Stimulated activated naive B cell treated with anti-CD40 and anti-IgM and Interleukin-4, amounts not matched to agents 10 μg/mL and 1 μg/mL and 100 μg/mL, for 72 hours (primary cell): ENCODE measurements around the gene AASS.
"Not testable (repeated sequence)": the region's sequence is repeated elsewhere in the genome, so short reads cannot be mapped to it uniquely, and the experiment has no call there.

Experiments
- ATAC-seq, 2 donors: fragments of 150-1000 bp; cut with Tn5 transposase; replicated peaks; 2 replicates each; pipeline ENCODE4 v1.10.0; 2021; ENCODE audit warnings: moderate library complexity in 1 of 2
- DNase-seq: peaks from one replicate; pipeline ENCODE4 v3.0.0; 2021
- H3K27ac Mint-ChIP-seq: one replicate; pipeline ENCODE4 v1.8.0; 2022; ENCODE audit warnings: mild to moderate bottlenecking, mixed read lengths
- H3K27me3 Mint-ChIP-seq, 2 donors: one replicate each; pipeline ENCODE4 v1.8.0; 2022; ENCODE audit warnings: mixed read lengths in 2 of 2
- H3K36me3 Mint-ChIP-seq, 2 donors: one replicate each; pipeline ENCODE4 v1.8.0; 2022; ENCODE audit warnings: mixed read lengths in 2 of 2, mild to moderate bottlenecking in 1 of 2
- H3K4me1 Mint-ChIP-seq, 2 donors: one replicate each; pipeline ENCODE4 v1.8.0; 2022; ENCODE audit warnings: mixed read lengths in 2 of 2, mild to moderate bottlenecking in 1 of 2
- H3K4me3 Mint-ChIP-seq, 2 donors: one replicate each; pipeline ENCODE4 v1.8.0; 2022; ENCODE audit warnings: mild to moderate bottlenecking in 2 of 2, mixed read lengths in 2 of 2, moderate library complexity in 1 of 2
- H3K9me3 Mint-ChIP-seq, 2 donors: one replicate each; pipeline ENCODE4 v1.8.0; 2022; ENCODE audit warnings: mixed read lengths in 2 of 2, mild to moderate bottlenecking in 1 of 2

Gene AASS

DNA sequence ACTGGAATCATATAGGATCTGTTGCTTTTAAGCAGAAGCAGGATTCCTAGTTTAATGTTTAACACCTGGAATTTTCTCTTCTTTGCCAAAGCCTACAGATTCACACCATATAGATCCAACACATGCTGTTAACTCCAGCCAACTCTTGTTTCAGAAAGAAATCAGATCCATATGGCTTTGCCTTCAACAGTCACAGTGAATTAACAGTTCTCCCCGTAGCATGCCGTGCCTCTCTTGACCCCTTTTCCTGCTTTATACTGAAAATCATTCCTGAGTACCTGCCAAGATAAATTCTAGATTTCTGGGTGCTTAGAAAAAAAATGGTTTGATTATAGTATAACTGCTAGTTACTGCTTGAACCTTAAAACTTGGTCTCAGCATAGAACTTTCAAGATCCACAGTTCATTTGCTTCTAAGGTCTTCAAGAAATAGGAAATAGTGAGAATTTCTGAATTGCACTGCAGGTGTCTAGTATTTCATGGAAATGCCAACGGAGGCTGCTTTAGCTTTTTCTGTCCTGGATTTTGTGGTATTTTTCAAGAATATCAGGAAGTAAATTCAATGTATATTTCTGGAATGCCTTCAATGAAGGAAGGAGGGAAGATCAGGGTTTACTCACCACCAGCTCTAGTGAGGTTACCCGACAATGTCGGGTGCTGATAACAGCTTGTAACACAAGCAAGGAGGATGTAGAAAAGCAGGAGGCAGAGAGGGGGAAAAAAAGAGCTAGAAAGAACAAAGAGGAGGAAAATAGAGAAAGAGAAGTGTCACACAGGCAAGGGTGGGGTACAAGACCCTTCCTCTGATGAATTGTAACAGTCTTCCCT lies 6.6 kb downstream of the AASS start:
- Mint-ChIP-seq H3K9me3 (no peaks in the 10 kb centered on the region), H3K27ac (peak overlapping the region; percentile 77), H3K4me3 (peak overlapping the region; percentile 53 to 70), H3K4me1 (peaks cover 12 to 20% of the 10 kb centered on the region in 2 donors), H3K27me3 (no peaks in the 10 kb centered on the region), H3K36me3 (peaks cover 0 to 4% of the 10 kb centered on the region in 2 donors)
- DNase-seq = no peak
- no peak for ATAC-seq

- peak overlapping the region in 1 of 2 donors; percentile 70 for H3K4me3 Mint-ChIP-seq
- peaks cover 0 to 4% of the 10 kb centered on the region in 2 donors for H3K36me3 Mint-ChIP-seq
- ATAC-seq (no peak), DNase-seq (no peak)
- no peaks in the 10 kb centered on the region for H3K9me3 Mint-ChIP-seq
- no peak overlapping the region for H3K27ac Mint-ChIP-seq
- peaks cover 12 to 20% of the 10 kb centered on the region in 2 donors for H3K4me1 Mint-ChIP-seq
- no peaks in the 10 kb centered on the region for H3K27me3 Mint-ChIP-seq
Observed at GRCh38 chr7:122136639-122137245, 7.3 kb downstream of the AASS start.

GRCh38 chr7:122136078-122136477 lies 8.0 kb downstream of the AASS start:
- Mint-ChIP-seq H3K4me3 (no peak overlapping the region), H3K4me1 (peaks cover 12 to 20% of the 10 kb centered on the region in 2 donors)
- DNase-seq = no peak

DNA sequence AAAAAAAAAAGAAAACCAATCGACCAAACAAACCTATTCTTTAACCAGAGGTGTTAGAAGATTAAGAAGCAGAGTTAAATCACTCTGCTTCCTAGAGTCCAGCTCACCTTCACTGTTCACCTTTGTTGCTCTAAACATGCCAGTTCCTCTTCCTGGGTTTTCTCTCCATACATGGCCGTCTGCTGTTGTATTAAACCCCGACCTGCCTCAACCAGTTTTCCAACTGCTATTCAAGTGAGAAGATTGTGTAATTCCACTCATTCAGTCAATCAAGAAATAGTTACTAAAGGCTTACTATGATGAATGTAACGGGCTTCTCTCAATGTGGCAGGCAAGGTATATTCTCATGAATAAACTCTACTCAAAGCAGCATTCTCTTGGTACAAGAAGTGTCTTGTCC lies 8.8 kb downstream of the AASS start:
- Mint-ChIP-seq H3K27me3 (no peaks in the 10 kb centered on the region), H3K27ac (no peak overlapping the region), H3K4me1 (peaks cover 12 to 20% of the 10 kb centered on the region in 2 donors), H3K4me3 (no peak overlapping the region), H3K36me3 (peaks cover 0 to 4% of the 10 kb centered on the region in 2 donors), H3K9me3 (no peaks in the 10 kb centered on the region)
- DNase-seq (no peak), ATAC-seq (no peak)

More at GRCh38 chr7:122136078-122136477, 8.0 kb downstream of the AASS start:
- H3K27me3 Mint-ChIP-seq = no peaks in the 10 kb centered on the region
- no peaks in the 10 kb centered on the region for H3K9me3 Mint-ChIP-seq
- no peak overlapping the region for H3K27ac Mint-ChIP-seq
- no peak for ATAC-seq
- H3K36me3 Mint-ChIP-seq = peaks cover 0 to 4% of the 10 kb centered on the region in 2 donors

GRCh38 chr7:122134793-122135192 lies 9.3 kb downstream of the AASS start:
- H3K4me3 Mint-ChIP-seq, H3K36me3 Mint-ChIP-seq, ATAC-seq: not testable (repeated sequence)

GRCh38 chr7:122133477-122133876 lies 10.6 kb downstream of the AASS start:
- DNase-seq (no peak), ATAC-seq (no peak)
- no peaks in the 10 kb centered on the region for H3K27me3 Mint-ChIP-seq
- H3K9me3 Mint-ChIP-seq = no peaks in the 10 kb centered on the region
- H3K4me3 Mint-ChIP-seq = no peak overlapping the region
- peaks cover 0 to 4% of the 10 kb centered on the region in 2 donors for H3K36me3 Mint-ChIP-seq
- H3K27ac Mint-ChIP-seq = no peak overlapping the region
- peaks cover 12 to 18% of the 10 kb centered on the region in 2 donors for H3K4me1 Mint-ChIP-seq

More at GRCh38 chr7:122134793-122135192, 9.3 kb downstream of the AASS start:
- not testable (repeated sequence) for H3K9me3 Mint-ChIP-seq, H3K27me3 Mint-ChIP-seq, H3K27ac Mint-ChIP-seq, DNase-seq
- H3K4me1 Mint-ChIP-seq = peaks cover 12 to 20% of the 10 kb centered on the region in 2 donors

DNA sequence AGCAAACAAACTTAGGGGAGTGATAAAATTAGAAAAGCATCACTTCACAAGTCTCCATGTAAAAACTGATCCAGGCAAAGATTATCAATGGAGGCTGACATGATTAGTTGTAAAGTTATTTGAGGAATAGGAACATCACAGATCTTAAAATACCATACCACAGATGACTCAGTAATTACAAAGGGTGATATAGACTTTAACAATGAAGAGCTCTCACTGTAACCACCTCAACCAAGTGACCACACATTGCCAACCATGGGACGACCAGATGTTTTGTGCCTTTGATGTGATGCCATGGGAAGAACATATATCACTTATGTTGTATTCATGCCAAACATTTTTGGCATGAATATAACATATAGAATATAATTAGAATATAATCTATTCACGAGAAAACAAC lies 11.7 kb downstream of the AASS start:
- Mint-ChIP-seq H3K27ac (no peak overlapping the region), H3K9me3 (no peaks in the 10 kb centered on the region), H3K4me1 (peaks cover 7 to 9% of the 10 kb centered on the region in 2 donors), H3K36me3 (peaks cover 3 to 7% of the 10 kb centered on the region in 2 donors), H3K4me3 (no peak overlapping the region), H3K27me3 (no peaks in the 10 kb centered on the region)
- DNase-seq (no peak), ATAC-seq (no peak)

GRCh38 chr7:122123746-122124145 lies 20.3 kb downstream of the AASS start:
- Mint-ChIP-seq H3K4me1 (no peaks in the 10 kb centered on the region), H3K27ac (no peak overlapping the region), H3K4me3 (no peak overlapping the region), H3K9me3 (peaks cover 0 to 1% of the 10 kb centered on the region in 2 donors), H3K27me3 (no peaks in the 10 kb centered on the region), H3K36me3 (peaks cover 10 to 14% of the 10 kb centered on the region in 2 donors)
- DNase-seq (no peak), ATAC-seq (no peak)

- H3K4me1 Mint-ChIP-seq = no peaks in the 10 kb centered on the region
- DNase-seq (no peak), ATAC-seq (no peak)
- H3K9me3 Mint-ChIP-seq = peaks cover 0 to 1% of the 10 kb centered on the region in 2 donors
- H3K27ac Mint-ChIP-seq = no peak overlapping the region
- H3K27me3 Mint-ChIP-seq = no peaks in the 10 kb centered on the region
- H3K4me3 Mint-ChIP-seq = no peak overlapping the region
- peaks cover 12 to 16% of the 10 kb centered on the region in 2 donors for H3K36me3 Mint-ChIP-seq
Observed at GRCh38 chr7:122118757-122119156, 25.3 kb downstream of the AASS start.

- Mint-ChIP-seq H3K9me3 (peaks cover 32 to 36% of the 10 kb centered on the region in 2 donors), H3K27ac (no peak overlapping the region), H3K4me1 (no peaks in the 10 kb centered on the region), H3K4me3 (no peak overlapping the region), H3K27me3 (no peaks in the 10 kb centered on the region), H3K36me3 (peaks cover 53 to 65% of the 10 kb centered on the region in 2 donors)
- DNase-seq (no peak), ATAC-seq (no peak)
Observed at GRCh38 chr7:122103064-122103463, 41.0 kb downstream of the AASS start.

- Mint-ChIP-seq H3K27ac (no peak overlapping the region), H3K4me1 (no peaks in the 10 kb centered on the region), H3K9me3 (peaks cover 12 to 18% of the 10 kb centered on the region in 2 donors), H3K36me3 (peaks cover 25 to 39% of the 10 kb centered on the region in 2 donors), H3K4me3 (no peak overlapping the region), H3K27me3 (no peaks in the 10 kb centered on the region)
- no peak for ATAC-seq
- no peak for DNase-seq
Observed at GRCh38 chr7:122100021-122100420, 44.0 kb downstream of the AASS start.

DNA sequence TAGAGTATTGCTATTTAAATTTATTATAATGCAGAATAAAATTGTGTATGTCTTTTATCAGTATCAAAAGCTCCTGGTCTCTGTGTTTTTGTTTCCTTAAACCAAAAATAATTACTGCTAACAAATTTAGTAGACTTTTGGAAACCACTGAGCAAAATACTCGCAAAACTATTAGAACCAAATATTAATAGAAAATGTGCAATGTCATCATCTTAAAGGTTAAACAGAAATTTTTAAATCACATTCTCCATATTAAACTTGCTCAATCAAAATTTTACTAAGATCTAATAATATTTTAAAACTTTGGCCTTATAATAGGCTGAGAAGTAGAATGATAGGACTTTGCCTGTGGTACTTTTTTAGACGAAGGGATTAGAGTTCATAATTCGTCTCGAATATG lies 48.4 kb downstream of the AASS start:
- Mint-ChIP-seq H3K4me1 (no peaks in the 10 kb centered on the region), H3K27me3 (no peaks in the 10 kb centered on the region), H3K27ac (no peak overlapping the region), H3K9me3 (peaks cover 0 to under 1% of the 10 kb centered on the region in 2 donors), H3K4me3 (no peak overlapping the region), H3K36me3 (peaks cover 7 to 13% of the 10 kb centered on the region in 2 donors)
- no peak for ATAC-seq
- no peak for DNase-seq

DNA sequence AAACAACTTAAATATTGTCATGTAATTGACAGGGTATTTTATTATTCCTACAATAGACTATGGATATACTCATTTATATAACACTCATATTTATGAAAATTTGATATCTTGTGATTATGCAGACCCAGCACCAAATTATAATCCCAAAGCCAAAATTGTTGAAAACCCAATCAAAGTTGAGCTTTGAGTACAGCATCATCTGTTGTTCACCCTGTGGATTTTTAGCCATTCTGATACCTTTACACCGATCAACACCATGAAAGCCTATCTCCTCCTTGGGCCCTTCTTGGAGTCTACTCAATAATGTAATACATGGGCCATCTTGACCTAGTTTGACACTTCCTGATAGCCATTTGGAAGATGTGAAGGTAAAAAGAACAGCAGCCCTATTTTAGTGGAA lies 49.5 kb downstream of the AASS start:
- ATAC-seq (no peak), DNase-seq (no peak)
- H3K27me3 Mint-ChIP-seq = no peaks in the 10 kb centered on the region
- peaks cover 1 to 4% of the 10 kb centered on the region in 2 donors for H3K36me3 Mint-ChIP-seq
- H3K4me1 Mint-ChIP-seq = no peaks in the 10 kb centered on the region
- H3K4me3 Mint-ChIP-seq = no peak overlapping the region
- no peak overlapping the region for H3K27ac Mint-ChIP-seq
- H3K9me3 Mint-ChIP-seq = no peaks in the 10 kb centered on the region

GRCh38 chr7:122092964-122093797 lies 50.9 kb downstream of the AASS start:
- Mint-ChIP-seq H3K27ac (no peak overlapping the region), H3K9me3 (no peaks in the 10 kb centered on the region), H3K4me3 (no peak overlapping the region), H3K4me1 (no peaks in the 10 kb centered on the region), H3K27me3 (no peaks in the 10 kb centered on the region), H3K36me3 (peaks cover 4 to 6% of the 10 kb centered on the region in 2 donors)
- ATAC-seq = peak; percentile 81 to 89
- peak; percentile 60 for DNase-seq
